ENCODE results near the gene IER3.
"Not testable (repeated sequence)": the region's sequence is repeated elsewhere in the genome, so short reads cannot be mapped to it uniquely, and the experiment has no call there.

IER3 gene

GRCh38 chr6:30726506-30727413, 17.6 kb downstream of the IER3 start:
- peak overlapping the region; percentile 95 for H3K27ac ChIP-seq
- no peak for DNase-seq (ENCODE audit: low read depth, low spot score)

- H3K27ac ChIP-seq = peak overlapping the region; percentile 95
- DNase-seq (ENCODE audit: low read depth, low spot score) = no peak
These were observed 18.4 kb downstream of the IER3 start for GRCh38 chr6:30725713-30726505.

- peak overlapping the region; percentile 95 for H3K27ac ChIP-seq
- no peak for DNase-seq (ENCODE audit: low read depth, low spot score)
These were observed 19.3 kb downstream of the IER3 start for GRCh38 chr6:30724906-30725667.

GRCh38 chr6:30723843-30724741, 20.3 kb downstream of the IER3 start:
- DNase-seq (ENCODE audit: low read depth, low spot score) = not testable (repeated sequence)
- peak overlapping the region; percentile 95 for H3K27ac ChIP-seq

- H3K27ac ChIP-seq = peak overlapping the region; percentile 95
These were observed 21.0 kb downstream of the IER3 start for GRCh38 chr6:30723159-30723842.

GRCh38 chr6:30722280-30723112, 21.9 kb downstream of the IER3 start:
- no peak for DNase-seq (ENCODE audit: low read depth, low spot score)
- peak overlapping the region; percentile 95 for H3K27ac ChIP-seq

More at GRCh38 chr6:30723159-30723842, 21.0 kb downstream of the IER3 start:
- DNase-seq (ENCODE audit: low read depth, low spot score) = not testable (repeated sequence)

- DNase-seq (ENCODE audit: low read depth, low spot score) = not testable (repeated sequence)
- H3K27ac ChIP-seq = peak overlapping the region; percentile 95
These were observed 22.4 kb downstream of the IER3 start for GRCh38 chr6:30722025-30722279.

- DNase-seq (ENCODE audit: low read depth, low spot score) = no peak
- peak overlapping the region; percentile 95 for H3K27ac ChIP-seq
These were observed 22.9 kb downstream of the IER3 start for GRCh38 chr6:30721198-30722024.

- peak overlapping the region; percentile 95 for H3K27ac ChIP-seq
- DNase-seq (ENCODE audit: low read depth, low spot score) = no peak
These were observed 23.6 kb downstream of the IER3 start for GRCh38 chr6:30720738-30721197.

GRCh38 chr6:30719791-30720737, 24.3 kb downstream of the IER3 start, which contains the start of gene TUBB:
TUBB (plus strand) TSS chr6:30720352; CDS start chr6:30720507, 155 bp downstream.
- peak within 1 kb of the TSS; percentile 95 for H3K27ac ChIP-seq
- peak; percentile 88 for DNase-seq (ENCODE audit: low read depth, low spot score)

- DNase-seq (ENCODE audit: low read depth, low spot score) = no peak
- H3K27ac ChIP-seq = peak overlapping the region; percentile 95
These were observed 25.0 kb downstream of the IER3 start for GRCh38 chr6:30719356-30719755.

- H3K27ac ChIP-seq = peak overlapping the region; percentile 95
These were observed 26.3 kb downstream of the IER3 start for GRCh38 chr6:30717845-30718720.

GRCh38 chr6:30717129-30717844, 27.1 kb downstream of the IER3 start, which contains the start of gene MDC1:
MDC1 (minus strand) TSS chr6:30717281; CDS start chr6:30715175, 2,106 bp downstream.
- peak; percentile 100 for DNase-seq (ENCODE audit: low read depth, low spot score)

More at GRCh38 chr6:30717845-30718720, 26.3 kb downstream of the IER3 start:
- DNase-seq (ENCODE audit: low read depth, low spot score) = not testable (repeated sequence)

GRCh38 chr6:30716879-30717128, 27.5 kb downstream of the IER3 start:
- peak overlapping the region; percentile 95 for H3K27ac ChIP-seq
- DNase-seq (ENCODE audit: low read depth, low spot score) = no peak

More at GRCh38 chr6:30717129-30717844, 27.1 kb downstream of the IER3 start, which contains the start of gene MDC1:
- peak within 1 kb of the TSS; percentile 95 for H3K27ac ChIP-seq
